Measurements from ENCODE around the gene WDR31.
"Not testable (repeated sequence)": the region's sequence is repeated elsewhere in the genome, so short reads cannot be mapped to it uniquely, and the experiment has no call there.

The WDR31 gene

GRCh38 chr9:113340011-113340699, at the start of gene WDR31:
Gene WDR31 (minus strand): TSS chr9:113340275. CDS start chr9:113332022, 8,253 bp downstream.
- Mint-ChIP-seq H3K9me3 (no peaks in the 10 kb centered on the region), H3K27ac (peak within 1 kb of the TSS; percentile 75), H3K4me3 (peak within 1 kb of the TSS; percentile 85), H3K36me3 (ENCODE audit: low read depth) (no peaks in the 10 kb centered on the region), H3K4me1 (ENCODE audit: low read depth) (peaks cover 33% of the 10 kb centered on the region), H3K27me3 (peaks cover 5% of the 10 kb centered on the region)

- H3K36me3 Mint-ChIP-seq (ENCODE audit: low read depth) = peaks cover 11% of the 10 kb centered on the region
- H3K27ac Mint-ChIP-seq = no peak overlapping the region
- H3K27me3 Mint-ChIP-seq = no peaks in the 10 kb centered on the region
These were observed 49.4 kb upstream of the WDR31 start for GRCh38 chr9:113389451-113389850.

DNA sequence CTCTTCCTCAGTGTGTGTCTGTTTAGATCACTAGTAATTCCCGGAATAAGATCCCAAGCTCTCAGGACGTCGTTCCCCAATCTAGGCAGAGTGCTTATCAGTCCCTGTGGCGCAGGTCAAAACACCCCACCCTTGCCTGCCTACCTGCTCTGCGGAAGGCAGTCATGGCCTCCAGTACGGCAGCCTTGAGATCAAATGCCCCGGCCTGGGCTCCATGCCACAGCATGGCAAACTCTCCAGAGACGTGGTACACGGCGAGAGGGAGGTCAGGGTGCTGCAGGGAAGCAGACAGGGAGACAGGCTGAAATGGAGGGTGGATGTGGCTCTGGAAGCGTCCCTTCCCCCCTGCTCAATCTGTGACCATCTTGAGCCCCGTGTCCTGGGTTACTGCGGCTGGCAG, 48.8 kb upstream of the WDR31 start:
- H3K36me3 Mint-ChIP-seq (ENCODE audit: low read depth) = peaks cover 11% of the 10 kb centered on the region

More at GRCh38 chr9:113389451-113389850, 49.4 kb upstream of the WDR31 start:
- no peaks in the 10 kb centered on the region for H3K9me3 Mint-ChIP-seq
- no peaks in the 10 kb centered on the region for H3K4me1 Mint-ChIP-seq (ENCODE audit: low read depth)
- H3K4me3 Mint-ChIP-seq = no peak overlapping the region

DNA sequence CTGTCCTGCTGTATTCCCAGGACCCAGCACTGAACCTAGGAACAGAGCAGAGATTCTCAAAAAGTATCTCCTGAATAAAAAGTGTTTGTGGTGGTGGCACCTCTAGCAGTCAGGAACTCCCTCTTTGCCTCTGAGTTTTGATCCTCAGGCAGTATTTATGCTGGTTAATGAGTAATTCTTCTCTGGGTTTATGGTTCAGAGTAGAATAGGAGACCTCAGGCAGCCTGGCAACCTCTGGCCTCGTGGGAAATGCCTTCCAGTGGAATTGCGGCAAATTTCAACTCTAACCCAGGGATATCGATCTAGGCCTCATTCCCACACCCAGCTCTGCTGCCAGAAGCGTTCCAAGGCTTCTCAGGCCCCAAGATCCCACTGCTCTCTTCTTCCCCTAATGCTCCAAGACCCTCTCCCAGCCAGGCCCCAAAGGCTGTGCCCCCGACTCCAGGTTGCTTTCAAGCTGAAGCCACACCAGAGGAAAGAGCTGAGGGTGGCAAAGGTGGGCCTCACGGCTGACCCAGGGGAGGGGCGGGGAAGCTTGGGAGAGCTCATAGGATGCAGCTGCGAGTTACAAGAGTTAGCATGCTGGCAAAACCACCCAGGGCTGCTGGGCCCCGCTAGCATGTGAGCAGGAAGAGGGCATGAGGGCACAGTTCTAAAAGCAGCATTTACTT, 47.6 kb upstream of the WDR31 start:
- H3K4me3 Mint-ChIP-seq = no peak overlapping the region

More for the DNA sequence above, 48.8 kb upstream of the WDR31 start:
- no peak overlapping the region for H3K27ac Mint-ChIP-seq
- no peaks in the 10 kb centered on the region for H3K4me1 Mint-ChIP-seq (ENCODE audit: low read depth)
- no peaks in the 10 kb centered on the region for H3K9me3 Mint-ChIP-seq
- H3K27me3 Mint-ChIP-seq = no peaks in the 10 kb centered on the region
- H3K4me3 Mint-ChIP-seq = no peak overlapping the region

GRCh38 chr9:113386571-113387393, 46.7 kb upstream of the WDR31 start:
- Mint-ChIP-seq H3K27me3 (no peaks in the 10 kb centered on the region), H3K4me3 (no peak overlapping the region), H3K9me3 (no peaks in the 10 kb centered on the region), H3K36me3 (ENCODE audit: low read depth) (peaks cover 11% of the 10 kb centered on the region), H3K4me1 (ENCODE audit: low read depth) (no peaks in the 10 kb centered on the region), H3K27ac (no peak overlapping the region)

More for the DNA sequence above, 47.6 kb upstream of the WDR31 start:
- Mint-ChIP-seq H3K4me1 (ENCODE audit: low read depth) (no peaks in the 10 kb centered on the region), H3K36me3 (ENCODE audit: low read depth) (peaks cover 11% of the 10 kb centered on the region), H3K27me3 (no peaks in the 10 kb centered on the region), H3K9me3 (no peaks in the 10 kb centered on the region), H3K27ac (no peak overlapping the region)

DNA sequence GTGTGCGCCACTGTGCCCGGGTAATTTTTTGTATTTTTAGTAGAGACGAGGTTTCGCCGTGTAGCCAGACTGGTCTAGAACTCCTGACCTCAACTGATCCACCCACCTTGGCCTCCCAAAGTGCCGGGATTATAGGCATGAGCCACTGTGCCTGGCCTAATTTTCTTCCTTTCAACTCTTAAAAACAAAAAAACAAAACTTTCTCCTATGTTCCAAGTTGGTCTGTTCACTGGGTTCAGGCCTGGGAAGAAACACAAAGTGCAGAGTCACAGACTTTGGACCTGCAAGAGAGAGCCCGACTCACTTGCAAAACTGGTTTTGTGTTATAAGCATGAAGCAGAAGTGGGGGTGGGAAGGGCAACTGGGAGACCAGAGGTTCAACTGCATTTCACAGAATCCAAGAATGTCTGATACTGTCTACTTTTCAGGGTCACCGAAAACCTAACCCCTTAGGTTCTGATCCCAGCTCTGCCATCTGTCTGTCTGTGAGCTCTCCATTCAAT, 41.9 kb upstream of the WDR31 start:
- no peak overlapping the region for H3K27ac Mint-ChIP-seq
- H3K36me3 Mint-ChIP-seq (ENCODE audit: low read depth) = no peaks in the 10 kb centered on the region
- no peak overlapping the region for H3K4me3 Mint-ChIP-seq
- H3K4me1 Mint-ChIP-seq (ENCODE audit: low read depth) = no peaks in the 10 kb centered on the region
- H3K9me3 Mint-ChIP-seq = no peaks in the 10 kb centered on the region
- H3K27me3 Mint-ChIP-seq = no peaks in the 10 kb centered on the region

GRCh38 chr9:113381441-113381840, 41.4 kb upstream of the WDR31 start:
- H3K27ac Mint-ChIP-seq; H3K9me3 Mint-ChIP-seq; H3K36me3 Mint-ChIP-seq (ENCODE audit: low read depth); H3K4me1 Mint-ChIP-seq (ENCODE audit: low read depth); H3K27me3 Mint-ChIP-seq; H3K4me3 Mint-ChIP-seq: not testable (repeated sequence)

DNA sequence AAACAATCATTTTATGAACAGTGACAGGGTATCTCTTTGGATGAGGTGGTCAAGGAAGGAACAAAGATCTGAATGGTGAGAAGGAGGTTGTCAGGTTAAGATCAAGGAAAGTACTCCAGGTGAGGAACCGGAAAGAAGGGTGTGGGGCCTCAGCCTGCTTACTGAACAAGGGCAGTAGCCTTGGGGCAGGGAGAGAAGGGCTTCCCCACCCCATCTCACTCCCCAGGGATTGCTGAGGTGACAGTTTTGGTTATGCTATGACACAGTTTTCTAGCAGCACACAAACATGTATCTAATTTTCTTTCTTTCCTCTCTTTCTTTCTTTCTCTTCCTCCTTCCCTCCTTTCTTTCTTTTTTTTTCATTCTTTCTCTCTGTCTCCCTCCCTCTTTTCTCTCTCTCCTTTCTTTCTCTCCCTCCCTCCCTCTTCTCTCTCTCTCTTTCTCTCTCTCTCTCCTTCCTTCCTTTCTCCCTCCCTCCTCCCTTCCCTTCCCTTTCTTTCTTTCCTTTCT, 40.8 kb upstream of the WDR31 start:
- H3K4me3 Mint-ChIP-seq = no peak overlapping the region
- peak overlapping the region; percentile 26 for H3K27ac Mint-ChIP-seq
- no peaks in the 10 kb centered on the region for H3K4me1 Mint-ChIP-seq (ENCODE audit: low read depth)
- H3K9me3 Mint-ChIP-seq = no peaks in the 10 kb centered on the region
- H3K36me3 Mint-ChIP-seq (ENCODE audit: low read depth) = no peaks in the 10 kb centered on the region
- H3K27me3 Mint-ChIP-seq = no peaks in the 10 kb centered on the region

DNA sequence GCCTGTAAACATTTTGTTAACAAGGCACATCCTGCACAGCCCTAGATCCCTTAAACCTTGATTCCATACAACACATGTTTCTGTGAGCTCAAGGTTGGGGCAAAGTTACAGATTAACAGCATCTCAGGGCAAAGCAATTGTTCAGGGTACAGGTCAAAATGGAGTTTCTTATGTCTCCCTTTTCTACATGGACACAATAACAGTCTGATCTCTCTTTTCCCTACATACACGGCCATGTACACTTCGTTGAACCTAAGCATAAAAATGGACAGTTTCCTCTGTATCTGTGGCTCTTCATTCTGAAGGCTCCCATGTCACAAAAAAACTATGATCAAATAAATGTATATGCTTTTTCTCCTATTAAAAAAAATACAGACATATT, 39.7 kb upstream of the WDR31 start:
- not testable (repeated sequence) for H3K36me3 Mint-ChIP-seq (ENCODE audit: low read depth); H3K9me3 Mint-ChIP-seq; H3K4me1 Mint-ChIP-seq (ENCODE audit: low read depth); H3K27ac Mint-ChIP-seq; H3K27me3 Mint-ChIP-seq; H3K4me3 Mint-ChIP-seq

DNA sequence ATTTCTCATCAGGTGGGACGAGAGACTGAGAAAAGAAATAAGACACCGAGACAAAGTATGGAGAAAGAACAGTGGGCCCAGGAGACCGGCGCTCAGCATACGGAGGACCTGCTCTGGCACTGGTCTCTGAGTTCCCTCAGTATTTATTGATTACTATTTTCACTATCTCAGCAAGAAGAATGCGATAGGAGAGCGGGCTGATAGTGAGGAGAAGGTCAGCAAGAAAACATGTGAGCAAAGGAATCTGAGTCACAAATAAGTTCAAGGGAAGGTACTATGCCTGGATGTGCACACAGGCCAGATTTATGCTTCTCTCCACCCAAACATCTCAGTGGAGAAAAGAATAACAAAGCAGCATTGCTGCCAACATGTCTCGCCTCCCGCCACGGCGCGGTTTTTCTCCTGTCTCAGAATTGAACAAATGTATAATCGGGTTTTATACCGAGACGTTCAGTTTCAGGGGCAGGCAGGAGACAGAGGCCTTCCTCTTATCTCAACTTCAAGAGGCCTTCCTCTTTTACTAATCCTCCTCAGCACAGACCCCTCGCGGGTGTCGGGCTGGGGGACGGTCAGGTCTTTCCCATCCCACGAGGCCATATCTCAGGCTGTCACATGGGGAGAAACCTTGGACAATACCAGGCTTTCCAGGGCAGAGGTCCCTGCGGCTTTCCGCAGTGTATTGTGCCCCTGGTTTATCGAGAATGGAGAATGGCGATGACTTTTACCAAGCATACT, 39.2 kb upstream of the WDR31 start:
- not testable (repeated sequence) for H3K36me3 Mint-ChIP-seq (ENCODE audit: low read depth); H3K4me3 Mint-ChIP-seq; H3K27me3 Mint-ChIP-seq; H3K9me3 Mint-ChIP-seq; H3K27ac Mint-ChIP-seq
- peaks cover 10% of the 10 kb centered on the region for H3K4me1 Mint-ChIP-seq (ENCODE audit: low read depth)

DNA sequence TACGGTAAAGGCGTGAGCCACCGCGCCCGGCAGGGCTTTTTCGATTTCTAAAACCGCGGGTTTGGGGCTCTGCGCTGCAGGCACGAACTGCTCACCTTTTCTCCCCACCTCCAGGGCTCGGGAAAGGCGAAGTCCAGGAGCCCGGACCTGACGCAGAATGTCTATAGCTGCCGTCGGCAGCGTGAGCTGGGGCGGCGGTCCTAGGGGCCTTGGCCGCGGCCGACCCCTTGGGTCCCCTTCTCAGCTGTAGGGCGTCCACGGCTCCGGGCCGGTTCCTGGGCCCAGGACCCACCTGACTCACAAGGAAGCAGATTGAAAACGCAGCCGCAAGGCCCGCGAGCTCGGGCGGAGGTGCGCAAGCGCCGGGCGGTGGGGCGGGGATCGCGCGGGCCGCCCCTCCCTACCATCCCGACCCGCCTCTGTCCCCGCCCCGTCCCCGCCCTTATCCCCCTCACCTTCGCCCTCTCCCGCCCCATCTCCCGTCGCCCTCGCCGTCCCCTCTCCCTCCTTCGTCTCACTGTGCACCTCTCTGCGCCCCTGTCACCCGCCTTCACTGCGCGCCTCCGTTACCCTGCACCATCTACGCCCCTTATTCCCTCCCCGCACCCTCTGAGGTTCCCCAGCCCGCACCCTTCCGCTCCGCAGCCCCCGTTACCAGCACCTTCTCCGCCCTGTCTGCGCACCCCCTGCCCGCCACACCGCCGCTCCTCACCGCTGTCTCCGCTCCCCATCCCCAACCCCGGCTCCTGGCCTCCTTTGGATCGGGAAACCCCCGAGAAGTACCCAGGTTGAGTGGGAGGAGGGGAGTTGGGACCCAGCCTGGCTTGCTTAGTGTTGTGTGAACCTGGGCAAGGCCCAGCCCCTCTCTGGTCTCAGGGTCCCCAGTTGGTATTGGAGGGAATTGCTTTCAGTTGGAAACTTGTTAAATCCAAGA, 36.8 kb upstream of the WDR31 start, which contains the start of gene HDHD3:
Gene HDHD3 (minus strand): TSS at position 353 of the 934 bp plus-strand sequence. CDS start 2,632 bp downstream, outside the sequence.
- H3K4me3 Mint-ChIP-seq = peak within 1 kb of the TSS; percentile 81
- peak within 1 kb of the TSS; percentile 83 for H3K27ac Mint-ChIP-seq
- no peaks in the 10 kb centered on the region for H3K36me3 Mint-ChIP-seq (ENCODE audit: low read depth)
- H3K27me3 Mint-ChIP-seq = peaks cover 7% of the 10 kb centered on the region
- H3K4me1 Mint-ChIP-seq (ENCODE audit: low read depth) = peaks cover 10% of the 10 kb centered on the region
- no peaks in the 10 kb centered on the region for H3K9me3 Mint-ChIP-seq

GRCh38 chr9:113375057-113376023, 35.3 kb upstream of the WDR31 start:
- Mint-ChIP-seq H3K9me3 (no peaks in the 10 kb centered on the region), H3K4me1 (ENCODE audit: low read depth) (peaks cover 10% of the 10 kb centered on the region), H3K27me3 (peaks cover 7% of the 10 kb centered on the region), H3K36me3 (ENCODE audit: low read depth) (no peaks in the 10 kb centered on the region), H3K4me3 (peak overlapping the region; percentile 81), H3K27ac (peak overlapping the region; percentile 83)

All from stimulated activated naive CD8-positive, alpha-beta T cell treated with anti-CD3 and anti-CD28 coated beads, Interleukin-15, Interleukin-2, amounts not matched to agents 100 ng/mL and 50 ng/mL, for 24 hours (primary cell).